Measurements from ENCODE around the gene PRSS38.

Gene PRSS38

GRCh38 chr1:227815468-227816409 is at the start of gene PRSS38:
Gene PRSS38 (plus strand): TSS chr1:227815675. CDS start chr1:227815717, 42 bp downstream.
- H3K9me3 ChIP-seq = peaks cover 7% of the 10 kb centered on the region; the same call in 1 of the 2 replicates
- H3K27me3 ChIP-seq (ENCODE audit: low read depth) = no peaks in the 10 kb centered on the region
- no peak for DNase-seq (ENCODE audit: low spot score in 2 of 2)
- in situ Hi-C loops (cut with MboI; ENCODE audit: low sequenced_read_pairs) = no loop called here
- no peaks in the 10 kb centered on the region for H3K36me3 ChIP-seq (replicated peaks)
- H3K4me1 ChIP-seq = no peaks in the 10 kb centered on the region
- no peak within 1 kb of the TSS for H3K4me3 ChIP-seq

- no peak overlapping the region for H3K4me3 ChIP-seq
- in situ Hi-C loops (cut with MboI; ENCODE audit: low sequenced_read_pairs) = no loop called here
- 0 out of 2 replicates have a peak, but pooled peaks cover 2% of the 10 kb centered on the region for H3K4me1 ChIP-seq
- H3K9me3 ChIP-seq = no peaks in the 10 kb centered on the region
- peaks cover 24% of the 10 kb centered on the region for H3K36me3 ChIP-seq (replicated peaks)
- no peaks in the 10 kb centered on the region for H3K27me3 ChIP-seq (ENCODE audit: low read depth)
- DNase-seq (ENCODE audit: low spot score in 2 of 2) = no peak
These were observed 49.4 kb upstream of the PRSS38 start for GRCh38 chr1:227766015-227766634.

- no peak overlapping the region for H3K4me3 ChIP-seq
- peaks cover 24% of the 10 kb centered on the region for H3K36me3 ChIP-seq (replicated peaks)
- no peak for DNase-seq (ENCODE audit: low spot score in 2 of 2)
- H3K9me3 ChIP-seq = no peaks in the 10 kb centered on the region
- in situ Hi-C loops (cut with MboI; ENCODE audit: low sequenced_read_pairs) = no loop called here
- H3K4me1 ChIP-seq = 0 out of 2 replicates have a peak, but pooled peaks cover 2% of the 10 kb centered on the region
- no peaks in the 10 kb centered on the region for H3K27me3 ChIP-seq (ENCODE audit: low read depth)
These were observed 48.7 kb upstream of the PRSS38 start for GRCh38 chr1:227766653-227767277.

- peaks cover 24% of the 10 kb centered on the region for H3K36me3 ChIP-seq (replicated peaks)
- DNase-seq (ENCODE audit: low spot score in 2 of 2) = no peak
- no peaks in the 10 kb centered on the region for H3K27me3 ChIP-seq (ENCODE audit: low read depth)
- no peaks in the 10 kb centered on the region for H3K9me3 ChIP-seq
- H3K4me3 ChIP-seq = no peak overlapping the region
- in situ Hi-C loops (cut with MboI; ENCODE audit: low sequenced_read_pairs) = no loop called here
- H3K4me1 ChIP-seq = 0 out of 2 replicates have a peak, but pooled peaks cover 2% of the 10 kb centered on the region
These were observed 47.9 kb upstream of the PRSS38 start for GRCh38 chr1:227767401-227768124.

GRCh38 chr1:227768125-227768439 is 47.4 kb upstream of the PRSS38 start:
- Histone ChIP-seq H3K27me3 (ENCODE audit: low read depth) (no peaks in the 10 kb centered on the region), H3K4me3 (no peak overlapping the region), H3K36me3 (replicated peaks) (peaks cover 24% of the 10 kb centered on the region), H3K9me3 (no peaks in the 10 kb centered on the region), H3K4me1 (no peaks in the 10 kb centered on the region)
- in situ Hi-C loops (cut with MboI; ENCODE audit: low sequenced_read_pairs) = no loop called here
- no peak for DNase-seq (ENCODE audit: low spot score in 2 of 2)

- no peaks in the 10 kb centered on the region for H3K9me3 ChIP-seq
- no peak overlapping the region for H3K4me3 ChIP-seq
- in situ Hi-C loops (cut with MboI; ENCODE audit: low sequenced_read_pairs) = no loop called here
- H3K36me3 ChIP-seq (replicated peaks) = peaks cover 24% of the 10 kb centered on the region
- no peak for DNase-seq (ENCODE audit: low spot score in 2 of 2)
- H3K4me1 ChIP-seq = no peaks in the 10 kb centered on the region
- H3K27me3 ChIP-seq (ENCODE audit: low read depth) = no peaks in the 10 kb centered on the region
These were observed 46.8 kb upstream of the PRSS38 start for GRCh38 chr1:227768640-227769039.

- Histone ChIP-seq H3K9me3 (no peaks in the 10 kb centered on the region), H3K36me3 (replicated peaks) (peaks cover 20% of the 10 kb centered on the region), H3K27me3 (ENCODE audit: low read depth) (no peaks in the 10 kb centered on the region), H3K4me1 (no peaks in the 10 kb centered on the region), H3K4me3 (no peak overlapping the region)
- DNase-seq (ENCODE audit: low spot score in 2 of 2) = no peak
- in situ Hi-C loops (cut with MboI; ENCODE audit: low sequenced_read_pairs) = no loop called here
These were observed 46.2 kb upstream of the PRSS38 start for GRCh38 chr1:227769047-227769935.

- Histone ChIP-seq H3K4me1 (no peaks in the 10 kb centered on the region), H3K4me3 (no peak overlapping the region), H3K36me3 (replicated peaks) (peaks cover 20% of the 10 kb centered on the region), H3K9me3 (no peaks in the 10 kb centered on the region), H3K27me3 (ENCODE audit: low read depth) (no peaks in the 10 kb centered on the region)
- in situ Hi-C loops (cut with MboI; ENCODE audit: low sequenced_read_pairs) = no loop called here
- DNase-seq (ENCODE audit: low spot score in 2 of 2) = no peak
These were observed 45.5 kb upstream of the PRSS38 start for GRCh38 chr1:227769936-227770494.

DNA sequence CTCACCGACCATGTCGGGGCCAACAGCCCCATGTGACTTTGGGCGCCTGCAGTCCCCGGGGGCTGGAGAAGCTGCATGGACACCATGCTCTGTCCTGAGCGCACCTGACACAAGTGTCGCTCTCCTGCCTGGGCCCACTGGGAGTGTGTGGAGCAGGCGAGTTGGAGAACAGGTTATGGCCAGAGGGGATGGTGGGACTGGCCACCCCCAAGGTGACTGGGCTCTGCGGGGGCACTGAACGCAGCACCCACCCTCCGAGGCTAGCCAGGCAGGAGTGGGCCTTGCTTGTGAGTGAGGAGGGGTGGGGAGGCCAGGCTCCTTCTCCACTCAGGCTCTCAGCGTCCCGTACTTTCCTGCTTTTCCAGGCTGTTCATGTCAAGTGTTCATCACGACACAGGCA is 44.7 kb upstream of the PRSS38 start:
- in situ Hi-C loops (cut with MboI; ENCODE audit: low sequenced_read_pairs) = no loop called here
- no peak for DNase-seq (ENCODE audit: low spot score in 2 of 2)
- H3K36me3 ChIP-seq (replicated peaks) = peaks cover 20% of the 10 kb centered on the region

GRCh38 chr1:227771326-227771725 is 44.1 kb upstream of the PRSS38 start:
- Histone ChIP-seq H3K27me3 (ENCODE audit: low read depth) (no peaks in the 10 kb centered on the region), H3K4me3 (no peak overlapping the region), H3K4me1 (no peaks in the 10 kb centered on the region), H3K9me3 (no peaks in the 10 kb centered on the region), H3K36me3 (replicated peaks) (peaks cover 20% of the 10 kb centered on the region)
- in situ Hi-C loops (cut with MboI; ENCODE audit: low sequenced_read_pairs) = no loop called here
- DNase-seq (ENCODE audit: low spot score in 2 of 2) = no peak

More for the DNA sequence above, 44.7 kb upstream of the PRSS38 start:
- Histone ChIP-seq H3K4me3 (no peak overlapping the region), H3K27me3 (ENCODE audit: low read depth) (no peaks in the 10 kb centered on the region), H3K4me1 (no peaks in the 10 kb centered on the region), H3K9me3 (no peaks in the 10 kb centered on the region)

GRCh38 chr1:227771771-227772170 is 43.7 kb upstream of the PRSS38 start:
- no peak overlapping the region for H3K4me3 ChIP-seq
- H3K9me3 ChIP-seq = no peaks in the 10 kb centered on the region
- peaks cover 19% of the 10 kb centered on the region for H3K36me3 ChIP-seq (replicated peaks)
- no peaks in the 10 kb centered on the region for H3K4me1 ChIP-seq
- no peaks in the 10 kb centered on the region for H3K27me3 ChIP-seq (ENCODE audit: low read depth)
- DNase-seq (ENCODE audit: low spot score in 2 of 2) = no peak
- in situ Hi-C loops (cut with MboI; ENCODE audit: low sequenced_read_pairs) = no loop called here

DNA sequence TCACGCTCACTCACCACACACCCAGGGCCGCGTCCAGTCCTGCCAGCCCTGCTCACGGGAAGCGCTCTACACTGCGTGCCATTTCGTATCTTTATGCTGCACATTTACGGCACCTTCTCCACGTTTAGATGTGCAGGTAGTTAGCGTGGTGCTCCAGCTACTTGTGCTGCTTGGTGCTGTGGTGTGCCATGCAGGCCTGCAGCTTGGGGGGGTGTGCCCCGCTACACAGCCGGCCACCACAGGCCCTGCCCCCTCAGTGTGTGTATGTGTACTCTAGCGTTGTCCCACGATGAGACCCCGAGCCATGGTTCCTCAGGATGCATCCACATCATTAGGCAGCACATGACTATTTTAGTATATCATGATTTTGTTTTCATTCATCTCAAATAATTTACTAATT is 41.9 kb upstream of the PRSS38 start:
- no peak overlapping the region for H3K4me3 ChIP-seq
- no peaks in the 10 kb centered on the region for H3K9me3 ChIP-seq
- in situ Hi-C loops (cut with MboI; ENCODE audit: low sequenced_read_pairs) = no loop called here
- no peaks in the 10 kb centered on the region for H3K27me3 ChIP-seq (ENCODE audit: low read depth)
- DNase-seq (ENCODE audit: low spot score in 2 of 2) = no peak
- H3K4me1 ChIP-seq = no peaks in the 10 kb centered on the region
- peaks cover under 1% of the 10 kb centered on the region for H3K36me3 ChIP-seq (replicated peaks)

Measured in HAP-1 (cell line).